NCI-H345 (cell line): Measurements from ENCODE around the gene SHMT2.
"Not testable (repeated sequence)": the region's sequence is repeated elsewhere in the genome, so short reads cannot be mapped to it uniquely, and the experiment has no call there.

Experiments used
- DNase-seq: peaks from one replicate; lab custom pipeline; 2025; lab: John Stamatoyannopoulos, UW

SHMT2 gene

DNA sequence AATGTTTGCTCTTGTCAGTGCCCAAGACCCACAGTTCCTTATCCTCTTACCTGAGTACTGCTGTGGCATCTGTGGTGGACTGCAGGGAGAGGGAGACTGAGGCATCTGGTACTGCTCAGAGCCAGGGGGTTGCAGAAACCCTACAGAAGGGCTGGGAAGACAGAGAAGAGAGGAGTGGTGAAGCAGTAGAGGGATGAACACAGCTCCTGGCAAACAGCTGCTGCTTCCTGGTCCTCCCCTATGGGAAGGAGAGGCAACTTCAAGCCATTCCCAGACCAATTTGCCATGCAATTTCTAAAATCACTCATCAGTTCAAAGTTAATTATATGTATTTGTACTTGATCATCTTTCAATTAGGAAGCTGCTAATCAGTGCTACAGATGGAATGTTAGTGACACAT lies 37.2 kb downstream of the SHMT2 start:
- no peak for DNase-seq

DNA sequence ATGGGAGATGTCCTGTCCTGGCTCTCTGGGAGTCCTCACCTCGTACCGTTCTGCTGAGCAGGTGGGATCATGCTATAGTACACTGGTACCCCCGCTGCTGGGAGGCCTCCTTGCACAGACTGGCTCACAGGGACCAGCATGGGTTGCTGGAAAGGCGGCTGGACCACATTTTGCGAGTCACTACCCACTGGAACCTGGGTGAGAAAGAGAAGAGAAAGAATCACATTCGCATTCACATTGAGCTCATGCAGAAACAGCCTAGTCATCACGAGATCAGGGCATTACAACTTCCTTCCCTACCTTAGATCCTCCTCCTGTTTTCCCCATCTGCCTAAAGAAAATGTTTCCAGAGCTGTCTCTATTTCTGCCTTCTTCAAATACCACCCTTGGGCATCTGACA lies 38.8 kb downstream of the SHMT2 start:
- no peak for DNase-seq

GRCh38 chr12:57270966-57271470 lies 41.5 kb downstream of the SHMT2 start:
- no peak for DNase-seq

DNA sequence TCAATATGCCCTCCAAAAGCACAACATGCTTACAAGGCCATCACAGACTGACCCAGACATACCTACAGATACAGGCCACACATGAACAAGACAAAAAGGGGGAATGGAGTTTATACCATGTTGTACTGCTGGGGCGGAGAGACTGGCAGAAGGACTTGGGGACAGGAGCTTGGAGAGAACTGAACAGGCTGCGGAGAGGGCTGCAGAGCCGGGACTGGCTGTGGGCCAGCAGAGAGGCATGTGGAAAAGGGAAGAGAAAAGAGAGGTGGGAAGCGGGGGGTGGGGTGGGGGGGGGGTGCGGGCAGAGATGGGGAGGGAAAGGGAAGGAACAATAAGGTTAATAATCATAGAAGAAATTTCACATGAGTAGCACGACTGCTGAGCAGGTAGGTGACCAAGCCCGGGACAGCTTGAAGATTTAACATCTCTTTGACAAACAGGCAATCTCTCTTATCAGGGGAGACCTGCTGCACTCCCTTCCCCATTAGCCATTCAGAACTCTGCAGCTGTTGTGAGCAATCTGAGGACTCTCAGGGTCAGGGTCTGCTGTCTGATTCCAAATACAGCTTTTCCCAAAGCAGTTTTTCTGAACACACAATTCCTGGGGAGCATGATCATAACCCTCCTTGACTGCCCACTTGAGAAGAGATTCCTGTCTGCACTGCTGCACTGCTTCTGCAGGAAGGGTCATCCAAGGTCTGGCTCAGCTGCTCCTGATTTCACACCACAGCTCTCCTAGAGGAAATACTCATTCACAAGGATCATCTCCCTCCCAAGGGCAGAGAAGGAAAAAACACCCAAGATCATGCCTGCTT lies 43.0 kb downstream of the SHMT2 start:
- DNase-seq, result no peak

- DNase-seq, result no peak
Measured at GRCh38 chr12:57273516-57273915, 44.0 kb downstream of the SHMT2 start.

DNA sequence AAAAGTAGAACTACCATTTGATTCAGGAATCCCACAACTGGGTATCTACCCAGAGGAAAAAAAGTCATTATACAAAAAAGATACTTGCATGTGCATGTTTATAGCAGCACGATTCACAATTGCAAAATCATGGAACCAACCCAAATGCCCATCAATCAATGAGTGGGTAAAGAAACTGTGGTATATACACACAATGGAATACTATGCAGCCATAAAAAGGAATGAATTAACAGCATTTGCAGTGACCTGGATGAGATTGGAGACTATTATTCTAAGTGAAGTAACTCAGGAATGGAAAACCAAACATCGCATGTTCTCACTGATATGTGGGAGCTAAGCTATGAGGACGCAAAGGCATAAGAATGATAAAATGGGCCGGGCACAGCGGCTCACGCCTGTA lies 46.7 kb downstream of the SHMT2 start:
- not testable (repeated sequence) for DNase-seq

- DNase-seq, result peak; percentile 2
Measured at GRCh38 chr12:57276935-57277563, 47.5 kb downstream of the SHMT2 start.

- DNase-seq, result no peak
Measured at GRCh38 chr12:57278465-57279381, 49.2 kb downstream of the SHMT2 start.

DNA sequence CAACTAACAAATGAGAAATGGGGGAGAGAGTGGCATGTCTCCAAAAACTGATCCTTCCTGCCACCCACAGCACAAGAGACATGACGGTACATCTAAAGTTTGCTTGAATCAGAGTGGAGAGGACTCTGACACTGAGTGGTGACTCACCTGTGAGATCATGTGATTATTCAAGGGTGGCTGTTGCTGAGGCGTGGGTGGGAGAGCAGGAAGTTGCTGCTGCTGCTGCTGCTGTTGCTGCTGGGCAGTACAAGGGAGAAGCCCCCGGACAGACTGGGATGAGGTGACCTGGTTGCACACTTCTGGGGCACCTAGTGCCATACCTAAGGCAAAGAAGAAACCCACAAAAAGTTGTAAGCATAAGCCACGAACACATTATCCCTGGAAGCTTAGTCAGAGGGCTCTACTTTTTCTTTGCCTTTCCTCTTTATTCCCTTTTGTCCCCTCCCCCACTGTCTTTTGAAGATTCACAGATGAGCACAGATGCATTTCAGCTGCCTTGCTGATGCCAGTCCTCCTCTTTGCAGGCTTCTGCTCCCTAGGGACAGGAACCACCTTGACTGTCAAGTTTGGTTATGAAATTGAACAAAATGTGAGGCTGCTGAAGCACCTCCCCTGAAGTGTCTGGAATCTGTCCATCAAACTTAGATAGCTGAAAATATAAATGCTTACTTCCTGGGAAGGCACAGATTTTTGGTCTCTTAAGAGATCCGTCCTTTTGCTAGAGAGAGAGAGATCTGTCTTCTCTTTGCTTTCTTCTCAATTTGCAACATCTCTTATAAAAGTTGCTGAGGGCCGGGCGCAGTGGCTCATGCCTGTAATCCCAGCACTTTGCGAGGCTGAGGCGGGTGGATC lies 50.9 kb downstream of the SHMT2 start:
- no peak for DNase-seq

GRCh38 chr12:57282073-57282472 lies 52.6 kb downstream of the SHMT2 start:
- DNase-seq, result not testable (repeated sequence)
